Stomach smooth muscle (tissue), 2 donors: ENCODE results near the gene MAN1B1.

Source experiments
- H3K27ac ChIP-seq: one replicate; pipeline ENCODE4 v1.7.0; 2013; ENCODE audit warnings: mild to moderate bottlenecking, low read length, inconsistent platforms
- H3K27me3 ChIP-seq, 2 donors: one replicate each; pipeline ENCODE4 v1.7.0; 2013; ENCODE audit warnings: low read length in 2 of 2; ENCODE audit not compliant: insufficient read depth in 2 of 2, control insufficient read depth in 1 of 2
- H3K36me3 ChIP-seq, 2 donors: one replicate each; pipeline ENCODE4 v1.7.0; 2013; ENCODE audit warnings: low read length in 2 of 2; ENCODE audit not compliant: control insufficient read depth in 2 of 2, insufficient read depth in 2 of 2
- H3K4me1 ChIP-seq: one replicate; pipeline ENCODE4 v1.7.0; 2013; ENCODE audit warnings: low read length; ENCODE audit not compliant: control insufficient read depth, insufficient read depth
- H3K4me3 ChIP-seq, 2 donors: one replicate each; pipeline ENCODE4 v1.7.0; 2013; ENCODE audit warnings: low read length in 2 of 2
- H3K9ac ChIP-seq, 2 donors: one replicate each; pipeline ENCODE4 v1.7.0; 2013; ENCODE audit warnings: low read length in 2 of 2, mild to moderate bottlenecking in 1 of 2
- H3K9me3 ChIP-seq, 2 donors: one replicate each; pipeline ENCODE4 v1.7.0; 2013; ENCODE audit warnings: low read length in 2 of 2; ENCODE audit not compliant: control insufficient read depth in 2 of 2
- donor health status: healthy.
- donor health status: Pancreatic carcinoma.

MAN1B1 gene

DNA sequence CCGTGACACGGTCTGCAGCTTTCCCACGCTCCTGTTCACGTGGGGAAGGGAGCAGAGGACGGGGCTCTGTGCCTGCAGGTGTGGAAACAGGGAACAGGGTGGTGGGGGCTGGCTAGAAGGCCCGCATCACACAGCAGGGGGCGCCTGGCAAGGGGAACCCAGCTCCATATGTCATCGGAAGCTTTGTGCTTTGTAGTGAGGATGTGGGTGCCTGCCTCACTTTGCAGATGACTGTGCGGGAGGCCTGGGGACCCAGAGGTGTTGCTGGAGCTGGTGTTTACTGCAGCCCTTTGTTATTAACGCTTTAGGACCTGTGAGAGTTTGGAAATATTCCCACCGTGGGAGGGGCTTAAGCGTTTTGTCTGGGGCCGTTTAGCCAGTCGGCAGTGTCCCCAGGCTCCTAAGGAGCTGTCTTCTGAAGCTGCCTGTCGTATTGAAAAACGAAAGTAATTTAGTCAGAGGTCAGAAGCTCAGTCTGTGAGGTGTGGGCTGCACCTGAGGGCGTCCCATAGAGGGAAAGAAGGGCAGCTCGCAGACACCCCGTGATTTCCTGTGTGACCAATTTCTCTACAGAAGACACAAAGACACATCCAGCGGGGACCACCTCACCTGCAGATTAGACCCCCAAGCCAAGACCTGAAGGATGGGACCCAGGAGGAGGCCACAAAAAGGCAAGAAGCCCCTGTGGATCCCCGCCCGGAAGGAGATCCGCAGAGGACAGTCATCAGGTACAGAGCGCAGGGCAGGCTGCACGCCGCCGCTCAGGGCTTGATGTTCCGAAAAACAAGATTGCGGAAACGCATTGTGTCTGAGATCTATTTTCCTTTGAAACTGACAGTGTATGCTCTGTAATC lies 9.1 kb downstream of the MAN1B1 start:
- no peaks in the 10 kb centered on the region for H3K27me3 ChIP-seq
- H3K9ac ChIP-seq = no peak overlapping the region
- peaks cover 30 to 36% of the 10 kb centered on the region in 2 donors for H3K36me3 ChIP-seq
- no peaks in the 10 kb centered on the region for H3K4me1 ChIP-seq
- H3K9me3 ChIP-seq = no peaks in the 10 kb centered on the region
- no peak overlapping the region for H3K27ac ChIP-seq
- H3K4me3 ChIP-seq = no peak overlapping the region

DNA sequence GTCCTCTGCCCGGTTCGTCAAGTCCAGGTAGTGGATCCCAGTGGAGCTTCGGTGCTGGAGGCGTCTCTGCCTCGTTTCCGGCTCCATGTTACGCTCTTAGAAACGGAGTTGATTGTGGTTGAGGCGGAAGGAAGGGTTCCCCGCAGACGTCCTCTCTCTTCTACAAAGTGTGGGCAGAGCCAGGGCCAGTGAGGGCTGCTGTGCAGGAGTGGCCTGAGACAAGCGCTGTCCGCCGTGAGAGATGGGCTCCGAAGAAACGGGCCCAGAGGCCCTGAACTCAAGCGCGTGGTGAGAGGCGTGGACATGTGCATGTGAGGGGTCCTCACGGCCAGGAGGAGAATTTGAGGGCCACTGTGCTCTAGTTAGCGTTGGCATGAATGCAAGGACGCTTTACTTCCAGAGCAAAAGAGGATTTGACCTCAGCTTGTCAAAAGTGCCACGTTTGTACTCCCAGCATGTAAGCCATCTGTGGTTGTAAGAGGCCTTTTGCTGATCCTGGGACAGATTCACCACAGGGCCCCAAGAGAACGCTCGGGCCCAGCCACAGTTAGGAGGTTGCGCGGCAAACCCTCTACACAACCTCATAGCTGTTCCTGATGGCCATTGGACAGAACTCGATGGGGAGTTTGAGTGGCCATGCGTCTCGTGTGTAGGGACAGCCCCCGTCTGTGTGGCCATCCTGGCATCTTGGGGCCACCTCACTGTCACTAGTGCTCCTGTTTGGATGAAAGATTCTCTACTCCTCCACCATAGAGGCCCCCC lies 10.2 kb downstream of the MAN1B1 start:
- no peak overlapping the region for H3K4me3 ChIP-seq
- H3K4me1 ChIP-seq = no peaks in the 10 kb centered on the region
- no peak overlapping the region for H3K27ac ChIP-seq
- no peak overlapping the region for H3K9ac ChIP-seq
- no peaks in the 10 kb centered on the region for H3K9me3 ChIP-seq
- H3K36me3 ChIP-seq = peaks cover 38 to 43% of the 10 kb centered on the region in 2 donors
- no peaks in the 10 kb centered on the region for H3K27me3 ChIP-seq

DNA sequence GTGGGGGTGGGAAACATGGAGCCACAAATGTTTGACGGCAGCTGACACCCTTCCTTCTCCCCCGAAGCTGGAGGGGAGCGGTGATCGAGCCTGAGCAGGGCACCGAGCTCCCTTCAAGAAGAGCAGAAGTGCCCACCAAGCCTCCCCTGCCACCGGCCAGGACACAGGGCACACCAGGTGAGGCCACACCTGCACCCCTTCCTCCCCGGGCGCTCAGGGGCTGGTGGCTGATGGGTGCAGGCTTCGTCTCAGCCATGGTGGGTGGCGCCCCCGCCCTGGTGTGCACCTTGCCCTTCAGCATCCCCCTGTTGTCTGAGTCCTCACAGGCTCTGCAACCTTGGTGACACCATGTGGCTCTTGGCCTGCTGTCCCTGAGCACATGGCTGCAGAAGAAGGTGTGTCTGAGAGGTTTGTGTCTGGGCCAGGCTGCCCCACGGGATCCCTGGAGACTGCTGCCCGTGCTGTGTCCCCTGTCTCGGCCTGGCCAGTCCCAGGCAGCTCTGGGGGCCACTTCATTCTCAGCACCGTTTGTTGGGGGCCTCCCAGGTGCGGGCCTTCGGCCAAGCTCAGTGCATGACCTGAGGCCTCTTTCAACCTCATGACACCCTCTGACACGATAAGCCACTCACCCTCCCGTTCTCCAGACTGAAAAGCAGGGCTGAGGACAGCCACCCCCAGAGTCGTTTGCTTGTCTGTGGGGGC lies 11.1 kb downstream of the MAN1B1 start:
- H3K4me3 ChIP-seq = no peak overlapping the region
- H3K9ac ChIP-seq = no peak overlapping the region
- no peaks in the 10 kb centered on the region for H3K4me1 ChIP-seq
- peaks cover 48 to 49% of the 10 kb centered on the region in 2 donors for H3K36me3 ChIP-seq
- no peak overlapping the region for H3K27ac ChIP-seq
- H3K9me3 ChIP-seq = no peaks in the 10 kb centered on the region
- no peaks in the 10 kb centered on the region for H3K27me3 ChIP-seq

DNA sequence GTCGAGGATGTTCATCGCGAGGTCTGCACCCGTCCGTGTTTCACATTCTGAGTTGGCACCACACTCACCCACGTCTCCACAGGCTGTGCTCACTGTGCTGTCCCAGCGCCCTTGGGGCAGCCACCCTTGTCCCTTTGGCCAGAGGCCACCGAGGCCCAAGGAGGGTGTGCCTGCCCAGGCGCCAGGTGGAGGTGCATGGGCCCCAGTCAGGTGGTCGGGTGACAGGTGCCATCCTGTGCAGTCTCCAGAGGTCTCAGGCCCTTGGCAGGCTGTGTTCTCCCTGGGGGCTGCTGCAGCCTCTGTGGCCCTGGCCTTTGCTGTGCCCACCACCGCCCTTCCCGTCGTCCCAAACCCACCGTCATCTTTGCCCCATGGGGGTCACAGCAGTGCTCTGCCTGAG lies 12.4 kb downstream of the MAN1B1 start:
- Histone ChIP-seq H3K27me3 (no peaks in the 10 kb centered on the region), H3K9ac (no peak overlapping the region), H3K36me3 (peaks cover 59 to 61% of the 10 kb centered on the region in 2 donors), H3K27ac (no peak overlapping the region), H3K4me3 (no peak overlapping the region), H3K9me3 (no peaks in the 10 kb centered on the region), H3K4me1 (no peaks in the 10 kb centered on the region)

DNA sequence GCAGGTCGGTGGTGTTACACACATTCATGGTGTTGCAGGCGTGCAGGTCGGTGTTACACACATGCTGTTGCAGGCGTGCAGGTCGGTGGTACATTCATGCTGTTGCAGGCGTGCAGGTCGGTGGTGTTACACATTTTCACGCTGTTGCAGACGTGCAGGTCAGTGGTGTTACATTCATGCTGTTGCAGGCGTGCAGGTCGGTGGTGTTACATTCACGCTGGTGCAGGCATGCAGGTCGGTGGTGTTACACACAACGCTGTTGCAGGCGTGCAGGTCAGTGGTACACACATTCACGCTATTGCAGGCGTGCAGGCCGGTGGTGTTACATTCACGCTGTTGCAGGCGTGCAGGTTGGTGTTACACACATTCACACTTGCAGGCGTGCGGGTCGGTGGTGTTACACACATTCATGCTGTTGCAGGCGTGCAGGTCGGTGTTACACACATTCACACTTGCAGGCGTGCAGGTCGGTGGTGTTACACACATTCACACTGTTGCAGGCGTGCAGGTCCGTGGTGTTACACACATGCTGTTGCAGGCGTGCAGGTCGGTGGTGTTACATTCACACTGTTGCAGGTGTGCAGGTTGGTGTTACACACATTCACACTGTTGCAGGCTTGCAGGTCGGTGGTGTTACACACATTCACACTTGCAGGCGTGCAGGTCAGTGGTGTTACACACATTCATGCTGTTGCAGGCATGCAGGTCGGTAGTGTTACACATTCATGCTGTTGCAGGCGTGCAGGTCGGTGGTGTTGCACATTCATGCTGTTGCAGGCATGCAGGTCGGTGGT lies 16.6 kb downstream of the MAN1B1 start:
- peaks cover 53 to 59% of the 10 kb centered on the region in 2 donors for H3K36me3 ChIP-seq

DNA sequence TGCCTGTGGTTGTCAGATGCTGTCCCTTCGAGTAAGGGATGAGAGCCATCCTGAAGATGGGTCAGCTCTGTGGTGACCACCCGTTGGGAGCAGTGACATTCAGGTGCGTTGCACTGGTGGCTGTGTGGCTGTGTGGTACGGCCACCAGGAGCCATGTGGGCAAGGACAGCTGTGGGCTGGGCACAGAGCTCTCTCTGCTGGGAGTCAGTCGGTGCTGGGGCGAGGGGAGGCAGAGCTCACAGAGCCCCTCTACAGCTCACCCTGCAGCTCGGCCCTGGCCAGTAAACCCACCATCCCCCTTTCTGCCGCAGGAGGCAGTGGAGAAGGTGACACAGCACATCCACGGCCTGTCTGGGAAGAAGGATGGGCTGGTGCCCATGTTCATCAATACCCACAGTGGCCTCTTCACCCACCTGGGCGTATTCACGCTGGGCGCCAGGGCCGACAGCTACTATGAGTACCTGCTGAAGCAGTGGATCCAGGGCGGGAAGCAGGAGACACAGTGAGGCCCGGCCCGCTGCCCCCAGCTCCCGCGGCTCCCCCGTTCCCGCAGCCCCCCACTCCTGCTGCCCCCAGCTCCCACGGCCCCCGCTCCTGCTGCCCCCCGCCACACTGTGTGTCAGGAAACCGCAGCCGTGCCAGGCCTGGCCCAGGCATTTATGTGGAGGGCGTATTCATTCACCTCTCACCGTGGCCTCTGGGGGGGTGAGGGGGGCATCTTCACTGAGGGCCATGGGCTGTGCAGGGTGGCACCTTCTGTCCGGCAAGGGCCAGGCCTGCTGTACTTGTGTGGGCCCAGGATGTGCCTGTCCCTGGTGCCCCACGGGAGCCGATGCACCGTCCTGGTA lies 19.3 kb downstream of the MAN1B1 start:
- no peak overlapping the region for H3K4me3 ChIP-seq
- peaks cover 42 to 53% of the 10 kb centered on the region in 2 donors for H3K36me3 ChIP-seq
- no peaks in the 10 kb centered on the region for H3K4me1 ChIP-seq
- no peaks in the 10 kb centered on the region for H3K27me3 ChIP-seq
- no peaks in the 10 kb centered on the region for H3K9me3 ChIP-seq
- no peak overlapping the region for H3K27ac ChIP-seq
- H3K9ac ChIP-seq = no peak overlapping the region

More for the DNA sequence above, 16.6 kb downstream of the MAN1B1 start:
- Histone ChIP-seq H3K4me3 (no peak overlapping the region), H3K27ac (no peak overlapping the region), H3K27me3 (no peaks in the 10 kb centered on the region), H3K9me3 (no peaks in the 10 kb centered on the region), H3K9ac (no peak overlapping the region), H3K4me1 (no peaks in the 10 kb centered on the region)

DNA sequence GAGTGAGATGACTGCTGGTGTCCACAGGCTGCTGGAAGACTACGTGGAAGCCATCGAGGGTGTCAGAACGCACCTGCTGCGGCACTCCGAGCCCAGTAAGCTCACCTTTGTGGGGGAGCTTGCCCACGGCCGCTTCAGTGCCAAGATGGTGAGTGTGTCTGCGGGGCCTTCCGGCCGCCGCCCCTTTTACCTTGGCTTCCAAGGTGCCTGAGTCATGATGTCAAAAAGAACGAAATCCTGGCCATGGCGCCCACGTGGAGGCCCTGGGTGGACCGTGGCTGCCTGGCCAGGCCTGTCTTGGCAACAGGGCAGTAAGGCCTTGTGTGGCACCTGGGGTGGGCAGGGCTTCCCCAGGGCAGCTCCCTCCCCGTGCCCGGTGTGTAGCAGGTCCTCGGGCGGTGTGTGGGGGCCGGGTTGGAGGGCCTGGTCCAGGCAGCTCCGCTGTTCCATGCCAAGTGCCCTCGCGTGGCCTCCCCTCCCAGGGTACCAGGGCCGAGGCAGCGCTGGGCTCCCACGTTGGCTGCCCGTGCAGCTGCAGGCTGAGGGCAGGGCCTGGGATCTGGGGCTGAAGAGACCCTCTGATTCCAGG lies 20.0 kb downstream of the MAN1B1 start:
- no peak overlapping the region for H3K9ac ChIP-seq
- no peak overlapping the region for H3K27ac ChIP-seq
- peaks cover 35 to 46% of the 10 kb centered on the region in 2 donors for H3K36me3 ChIP-seq
- H3K27me3 ChIP-seq = no peaks in the 10 kb centered on the region
- no peaks in the 10 kb centered on the region for H3K4me1 ChIP-seq
- no peaks in the 10 kb centered on the region for H3K9me3 ChIP-seq
- no peak overlapping the region for H3K4me3 ChIP-seq

DNA sequence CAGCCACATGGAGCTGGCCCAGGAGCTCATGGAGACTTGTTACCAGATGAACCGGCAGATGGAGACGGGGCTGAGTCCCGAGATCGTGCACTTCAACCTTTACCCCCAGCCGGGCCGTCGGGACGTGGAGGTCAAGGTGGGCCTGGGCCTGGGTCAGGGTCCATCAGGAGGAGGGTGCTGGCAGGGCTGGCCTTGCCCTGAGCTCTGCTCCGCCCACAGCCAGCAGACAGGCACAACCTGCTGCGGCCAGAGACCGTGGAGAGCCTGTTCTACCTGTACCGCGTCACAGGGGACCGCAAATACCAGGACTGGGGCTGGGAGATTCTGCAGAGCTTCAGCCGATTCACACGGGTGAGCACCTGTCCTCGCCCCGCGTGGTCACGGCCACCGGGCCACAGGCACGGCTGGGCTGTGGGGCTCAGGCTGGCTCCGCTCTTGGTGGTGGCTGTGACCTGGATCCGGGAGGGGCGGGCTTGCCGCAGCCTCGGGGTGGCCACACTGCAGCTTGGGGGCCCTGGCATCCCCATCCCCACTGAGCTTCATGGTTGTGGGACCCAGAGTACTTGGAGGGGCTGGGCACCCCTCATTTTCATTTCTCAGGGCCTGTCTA lies 20.6 kb downstream of the MAN1B1 start:
- Histone ChIP-seq H3K4me1 (no peaks in the 10 kb centered on the region), H3K27ac (no peak overlapping the region), H3K36me3 (peaks cover 29 to 40% of the 10 kb centered on the region in 2 donors), H3K27me3 (no peaks in the 10 kb centered on the region), H3K9ac (no peak overlapping the region), H3K4me3 (no peak overlapping the region), H3K9me3 (no peaks in the 10 kb centered on the region)

DNA sequence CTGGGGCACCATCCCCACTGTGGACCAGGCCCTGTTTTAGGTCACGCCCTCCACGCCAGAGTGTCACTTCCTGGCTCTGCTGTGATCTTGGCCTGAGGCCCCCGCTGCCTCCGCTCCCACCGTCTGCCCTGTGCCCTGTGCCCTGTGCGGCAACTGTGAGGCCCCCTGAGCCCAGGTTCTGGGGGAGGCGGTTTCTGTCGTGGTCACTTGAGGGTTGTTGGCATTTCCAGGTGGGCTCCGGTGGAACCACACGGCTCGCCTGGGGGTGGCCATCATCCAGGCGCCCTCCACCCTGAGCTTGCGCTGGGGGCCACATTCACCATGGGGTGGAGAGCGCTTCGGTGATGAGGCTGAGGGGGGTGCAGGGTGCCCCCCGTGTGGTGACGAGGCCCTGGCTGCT lies 21.2 kb downstream of the MAN1B1 start:
- Histone ChIP-seq H3K27me3 (no peaks in the 10 kb centered on the region), H3K9ac (no peak overlapping the region), H3K4me1 (no peaks in the 10 kb centered on the region), H3K4me3 (no peak overlapping the region), H3K36me3 (peaks cover 23 to 38% of the 10 kb centered on the region in 2 donors), H3K9me3 (no peaks in the 10 kb centered on the region), H3K27ac (no peak overlapping the region)
